ENCODE measurements around the gene GNB3. TPM values are rescaled to one million over a fixed set of nuclear protein-coding genes. Genes with fewer than 3 reads are reported as not detected.
"Not testable (repeated sequence)": the region's sequence is repeated elsewhere in the genome, so short reads cannot be mapped to it uniquely, and the experiment has no call there.

Gene GNB3
- total RNA-seq, 4 donors from 2014 or later: under 0.01 to 18.3 (median 2.7) TPM; not detected in 1

GRCh38 chr12:6890789-6891645, 50.3 kb downstream of the GNB3 start:
- no peaks in the 10 kb centered on the region for H3K4me1 ChIP-seq
- H3K27me3 ChIP-seq: no peaks in the 10 kb centered on the region
- H3K9me3 ChIP-seq: no peaks in the 10 kb centered on the region
- peak overlapping the region; percentile 34 to 37 for H3K4me3 ChIP-seq
- no peaks in the 10 kb centered on the region for H3K36me3 ChIP-seq
- TF ChIP-seq POLR2A (IDR thresholded peaks at IDR 0.05) (peak; percentile 67 to 81), CTCF (IDR thresholded peaks at IDR 0.05) (peak; percentile 84 to 97 (median 94))
- H3K27ac ChIP-seq: peak overlapping the region; percentile 90
- peak; percentile 97 to 98 for DNase-seq
- intact Hi-C loops (cut with DNase I; ENCODE audit: low total_unique reads): no loop called here

DNA sequence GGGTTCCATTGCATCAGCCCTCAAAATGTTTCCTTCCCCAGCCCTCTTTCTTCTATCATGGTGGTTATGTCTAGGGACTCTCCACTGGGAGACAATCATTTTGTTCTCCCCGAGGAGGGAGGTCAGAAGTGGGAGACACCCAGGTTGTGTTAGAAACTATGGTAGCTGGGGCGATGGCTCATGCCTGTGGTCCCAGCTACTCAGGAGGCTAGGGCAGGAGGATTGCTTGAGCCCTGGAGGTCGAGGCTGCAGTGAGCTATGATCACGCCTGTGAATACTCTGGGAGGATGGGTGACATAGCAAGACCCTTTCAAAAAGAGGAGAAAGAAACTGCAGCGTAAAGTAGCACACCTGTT, 50.9 kb downstream of the GNB3 start:
- H3K36me3 ChIP-seq: no peaks in the 10 kb centered on the region
- peak overlapping the region; percentile 86 to 90 for H3K27ac ChIP-seq
- DNase-seq: no peak
- intact Hi-C loops (cut with DNase I; ENCODE audit: low total_unique reads): no loop called here
- no peaks in the 10 kb centered on the region for H3K27me3 ChIP-seq
- TF ChIP-seq CTCF (IDR thresholded peaks at IDR 0.05) (no peak), POLR2A (IDR thresholded peaks at IDR 0.05) (no peak)
- peak overlapping the region; percentile 34 to 36 for H3K4me3 ChIP-seq
- no peaks in the 10 kb centered on the region for H3K4me1 ChIP-seq
- H3K9me3 ChIP-seq: no peaks in the 10 kb centered on the region

- H3K4me1 ChIP-seq; H3K9me3 ChIP-seq; H3K4me3 ChIP-seq; H3K36me3 ChIP-seq; intact Hi-C loops (cut with DNase I; ENCODE audit: low total_unique reads); DNase-seq; H3K27me3 ChIP-seq; H3K27ac ChIP-seq: not testable (repeated sequence)
Observed at GRCh38 chr12:6892683-6893082, 52.0 kb downstream of the GNB3 start.

DNA sequence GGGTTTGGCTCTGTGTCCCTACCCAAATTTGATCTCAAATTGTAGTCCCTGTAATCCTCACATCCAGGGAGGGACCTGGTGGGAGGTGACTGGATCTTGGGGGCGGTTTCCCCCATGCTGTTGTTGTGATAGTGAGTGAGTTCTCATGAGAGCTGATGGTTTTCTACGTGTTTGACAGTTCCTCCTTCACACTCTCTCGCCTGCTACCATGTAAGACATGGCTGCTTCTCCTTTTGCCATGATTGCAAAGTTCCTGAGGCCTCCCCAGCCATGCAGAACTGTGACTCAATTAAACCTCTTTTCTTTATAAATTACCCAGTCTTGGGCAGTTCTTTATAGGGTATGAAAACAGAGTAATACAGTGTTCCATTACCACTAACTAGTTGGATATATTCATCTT, 53.6 kb downstream of the GNB3 start:
- no peak for DNase-seq
- no peak overlapping the region for H3K27ac ChIP-seq
- no peaks in the 10 kb centered on the region for H3K27me3 ChIP-seq
- no peak for TF ChIP-seq POLR2A (IDR thresholded peaks at IDR 0.05)
- no peak for TF ChIP-seq CTCF (IDR thresholded peaks at IDR 0.05)
- H3K4me1 ChIP-seq: no peaks in the 10 kb centered on the region
- no peaks in the 10 kb centered on the region for H3K36me3 ChIP-seq
- intact Hi-C loops (cut with DNase I; ENCODE audit: low total_unique reads): no loop called here
- no peak overlapping the region for H3K4me3 ChIP-seq
- no peaks in the 10 kb centered on the region for H3K9me3 ChIP-seq

Other genes starting within 250 kb of the GNB3 start
- 100 to 1,000 TPM in 3 of 4 donors, 10 to 100 TPM in 1; 99.4 to 323 (median 247) TPM for gene CHD4, start 233.5 kb upstream of the GNB3 start, total RNA-seq
- 1 to 10 TPM in 1 of 4 donors, under 1 TPM in 1, not detected in 2; 0.61 to 1.3 TPM for gene LPAR5, start 205.0 kb upstream of the GNB3 start, total RNA-seq
- 1 to 10 TPM in 2 of 4 donors, under 1 TPM in 1, not detected in 1; 0.35 to 1.6 (median 1.5) TPM for gene ACRBP, start 193.5 kb upstream of the GNB3 start, total RNA-seq
- 100 to 1,000 TPM in 1 of 4 donors, 10 to 100 TPM in 3; 25.2 to 180 (median 62.0) TPM for gene ING4, start 177.8 kb upstream of the GNB3 start, total RNA-seq
- gene ZNF384, start 151.6 kb upstream of the GNB3 start, total RNA-seq: 10 to 100 TPM; 13.6 to 71.3 (median 33.1) TPM
- gene PIANP, start 140.1 kb upstream of the GNB3 start, total RNA-seq: 10 to 100 TPM in 1 of 4 donors, 1 to 10 TPM in 1, under 1 TPM in 1, not detected in 1; 0.55 to 11.5 (median 1.5) TPM
- gene COPS7A, start 116.9 kb upstream of the GNB3 start, total RNA-seq: 10 to 100 TPM; 35.6 to 50.3 (median 37.7) TPM
- 100 to 1,000 TPM; 124 to 408 (median 147) TPM for gene MLF2, start 87.8 kb upstream of the GNB3 start, total RNA-seq
- gene PTMS, start 74.6 kb upstream of the GNB3 start, total RNA-seq: 100 to 1,000 TPM; 105 to 853 (median 140) TPM
- gene LAG3, start 68.4 kb upstream of the GNB3 start, total RNA-seq: 10 to 100 TPM in 1 of 4 donors, 1 to 10 TPM in 2, under 1 TPM in 1; 0.41 to 14.6 (median 4.0) TPM
- gene CD4, start 51.4 kb upstream of the GNB3 start, total RNA-seq: 10 to 100 TPM in 2 of 4 donors, 1 to 10 TPM in 2; 1.0 to 24.3 (median 10.4) TPM
- 10 to 100 TPM in 1 of 4 donors, 1 to 10 TPM in 2, under 1 TPM in 1; 0.29 to 23.1 (median 3.4) TPM for gene GPR162, start 19.1 kb upstream of the GNB3 start, total RNA-seq
- 10 to 100 TPM; 27.4 to 90.1 (median 59.9) TPM for gene P3H3, start 12.5 kb upstream of the GNB3 start, total RNA-seq
- gene CDCA3, start 10.4 kb downstream of the GNB3 start, total RNA-seq: 1 to 10 TPM in 1 of 4 donors, under 1 TPM in 1, not detected in 2; 0.76 to 9.6 TPM
- 10 to 100 TPM; 37.1 to 68.6 (median 52.8) TPM for gene USP5, start 11.2 kb downstream of the GNB3 start, total RNA-seq
- 100 to 1,000 TPM; 159 to 307 (median 240) TPM for gene TPI1, start 26.6 kb downstream of the GNB3 start, total RNA-seq
- 10 to 100 TPM in 1 of 4 donors, 1 to 10 TPM in 3; 2.8 to 11.3 (median 5.0) TPM for gene SPSB2, start 32.4 kb downstream of the GNB3 start, total RNA-seq
- gene LRRC23, start 63.9 kb downstream of the GNB3 start, total RNA-seq: 10 to 100 TPM in 2 of 4 donors, 1 to 10 TPM in 1, under 1 TPM in 1; 0.29 to 13.5 (median 10.6) TPM
- gene ENO2, start 73.7 kb downstream of the GNB3 start, total RNA-seq: 10 to 100 TPM in 3 of 4 donors, 1 to 10 TPM in 1; 9.7 to 84.7 (median 24.4) TPM
- 100 to 1,000 TPM in 1 of 4 donors, 10 to 100 TPM in 3; 10.8 to 283 (median 28.7) TPM for gene ATN1, start 87.0 kb downstream of the GNB3 start, total RNA-seq
- gene RNU7-1, start 102.9 kb downstream of the GNB3 start, total RNA-seq: not detected
- gene C12orf57, start 103.1 kb downstream of the GNB3 start, total RNA-seq: 1,000 to 10,000 TPM in 2 of 4 donors, 100 to 1,000 TPM in 2; 259 to 2,496 (median 1,289) TPM
- gene PTPN6, start 110.4 kb downstream of the GNB3 start, total RNA-seq: 10 to 100 TPM in 2 of 4 donors, under 1 TPM in 2; 0.59 to 19.8 (median 5.9) TPM
- 100 to 1,000 TPM; 129 to 167 (median 145) TPM for gene PHB2, start 129.7 kb downstream of the GNB3 start, total RNA-seq
- 10 to 100 TPM; 25.9 to 62.8 (median 44.0) TPM for gene EMG1, start 130.0 kb downstream of the GNB3 start, total RNA-seq
- gene LPCAT3, start 177.6 kb downstream of the GNB3 start, total RNA-seq: 10 to 100 TPM; 10.2 to 45.1 (median 17.1) TPM
- gene C1S, start 219.8 kb downstream of the GNB3 start, total RNA-seq: 100 to 1,000 TPM; 172 to 554 (median 468) TPM